Measurements from ENCODE around the gene SORCS1. TPM values are rescaled to one million over a fixed set of nuclear protein-coding genes. Genes with fewer than 3 reads are reported as not detected.

SORCS1 gene
- total and polyA plus RNA-seq, 4 donors = 0.08 to 0.21 (median 0.09) TPM; not detected in 1

DNA sequence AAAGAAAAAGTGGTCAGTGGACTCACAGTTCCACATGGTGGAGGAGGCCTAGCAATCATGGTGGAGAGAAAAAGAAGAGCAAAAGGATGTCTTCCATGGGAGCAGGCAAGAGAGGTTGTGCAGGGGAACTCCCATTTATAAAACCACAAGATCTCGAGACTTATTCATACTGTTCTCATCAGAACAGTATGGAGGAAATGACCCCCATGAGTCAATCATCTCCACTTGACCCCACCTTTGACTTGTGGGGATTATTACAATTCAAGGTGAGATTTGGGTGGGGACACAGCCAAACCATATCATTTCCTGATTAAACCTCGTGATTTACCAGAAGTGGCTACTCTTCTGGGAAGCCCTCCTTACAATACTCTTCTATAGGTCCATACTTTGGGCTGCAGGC lies 160.1 kb downstream of the SORCS1 start:
- 83% methylated on average over 2 of the region's 2 CpGs for WGBS
- no peak overlapping the region for H3K27ac ChIP-seq (ENCODE audit: low read depth in 1 of 2, low read length in 2 of 2)
- H3K9me3 ChIP-seq (ENCODE audit: control insufficient read depth in 4 of 4, low read length in 3 of 4) = peaks cover 0 to 2% (median 0%) of the 10 kb centered on the region in 4 donors
- no peak overlapping the region for H3K4me3 ChIP-seq (ENCODE audit: low read depth in 1 of 3, low read length in 3 of 3)
- no peak overlapping the region for H3K9ac ChIP-seq (ENCODE audit: low read depth in 1 of 2, low read length in 2 of 2)
- H3K36me3 ChIP-seq (ENCODE audit: control insufficient read depth in 4 of 4, insufficient read depth in 3 of 4, low read depth in 1 of 4, low read length in 3 of 4) = no peaks in the 10 kb centered on the region
- no peaks in the 10 kb centered on the region for H3K27me3 ChIP-seq (ENCODE audit: control insufficient read depth in 4 of 4, insufficient read depth in 4 of 4, low read length in 3 of 4)
- TF ChIP-seq RXRA (IDR thresholded peaks at IDR 0.05) = no peak
- no peak for TF ChIP-seq FOXA2 (IDR thresholded peaks at IDR 0.05)
- TF ChIP-seq NR2F2 (IDR thresholded peaks at IDR 0.05) = no peak
- no peak for TF ChIP-seq ATF3 (IDR thresholded peaks at IDR 0.05)
- DNase-seq (ENCODE audit: low spot score) = no peak
- H3K4me1 ChIP-seq (ENCODE audit: control insufficient read depth in 4 of 4, insufficient read depth in 4 of 4, low read length in 3 of 4) = no peaks in the 10 kb centered on the region

DNA sequence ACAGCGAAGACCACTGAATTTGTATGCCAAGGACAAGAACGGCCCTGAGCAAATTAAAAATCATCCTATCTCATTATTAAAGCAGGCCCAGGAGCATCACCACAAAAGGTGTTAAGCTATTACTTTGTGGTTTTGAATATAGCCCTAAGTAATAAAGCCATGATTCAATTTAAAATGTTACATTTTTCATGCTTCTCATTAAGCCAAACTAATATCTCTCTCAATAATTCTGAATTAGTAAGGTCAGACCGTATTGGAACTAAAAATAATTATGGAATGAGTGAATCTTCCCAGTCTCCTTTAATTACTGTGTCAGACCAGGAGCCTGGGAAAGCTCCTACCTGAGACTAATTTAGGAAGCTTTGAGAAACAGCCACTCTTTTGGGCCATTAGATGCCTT lies 162.4 kb downstream of the SORCS1 start:
- no peak for DNase-seq (ENCODE audit: low spot score)
- Histone ChIP-seq H3K4me1 (ENCODE audit: control insufficient read depth in 4 of 4, insufficient read depth in 4 of 4, low read length in 3 of 4) (no peaks in the 10 kb centered on the region), H3K9ac (ENCODE audit: low read depth in 1 of 2, low read length in 2 of 2) (no peak overlapping the region), H3K27ac (ENCODE audit: low read depth in 1 of 2, low read length in 2 of 2) (no peak overlapping the region), H3K27me3 (ENCODE audit: control insufficient read depth in 4 of 4, insufficient read depth in 4 of 4, low read length in 3 of 4) (no peaks in the 10 kb centered on the region), H3K9me3 (ENCODE audit: control insufficient read depth in 4 of 4, low read length in 3 of 4) (no peaks in the 10 kb centered on the region), H3K36me3 (ENCODE audit: control insufficient read depth in 4 of 4, insufficient read depth in 3 of 4, low read depth in 1 of 4, low read length in 3 of 4) (no peaks in the 10 kb centered on the region), H3K4me3 (ENCODE audit: low read depth in 1 of 3, low read length in 3 of 3) (no peak overlapping the region)
- TF ChIP-seq HNF4G (IDR thresholded peaks at IDR 0.05) (no peak), ATF3 (IDR thresholded peaks at IDR 0.05) (no peak), TAF1 (conservative IDR thresholded peaks at IDR 0.05) (no peak), HNF4A (conservative IDR thresholded peaks at IDR 0.05) (no peak), FOXA2 (IDR thresholded peaks at IDR 0.05) (no peak), NR2F2 (IDR thresholded peaks at IDR 0.05) (no peak), SP1 (IDR thresholded peaks at IDR 0.05) (no peak), RAD21 (IDR thresholded peaks at IDR 0.05) (no peak), CTCF (IDR thresholded peaks at IDR 0.05; ENCODE audit: low read depth, low read length, missing input control) (no peak), EGR1 (IDR thresholded peaks at IDR 0.05; ENCODE audit: low read depth in 2 of 2) (no peak), FOXA1 (IDR thresholded peaks at IDR 0.05) (no peak), REST (IDR thresholded peaks at IDR 0.05) (no peak), GABPA (IDR thresholded peaks at IDR 0.05 in 1 of 2, conservative IDR thresholded peaks at IDR 0.05 in 1 of 2) (no peak), MAX (IDR thresholded peaks at IDR 0.05) (no peak), YY1 (IDR thresholded peaks at IDR 0.05) (no peak), ZBTB33 (IDR thresholded peaks at IDR 0.05) (no peak), RXRA (IDR thresholded peaks at IDR 0.05) (no peak), JUND (IDR thresholded peaks at IDR 0.05) (no peak)
- 89% methylated on average over 3 of the region's 3 CpGs for WGBS
